T-cell (primary cell): ENCODE data around the gene PLCB4. TPM values are rescaled to one million over a fixed set of nuclear protein-coding genes. Genes with fewer than 3 reads are reported as not detected.

Source experiments
- ATAC-seq, 4 experiments: fragments of 200-7000 bp in 3 of 4; fragments of 150-1000 bp in 1 of 4; cut with Tn5 transposase; replicated peaks in 1 of 4; 1 replicate in 3 of 4; 2 replicates in 1 of 4; pipeline ENCODE4 v1.10.0; 2021; ENCODE audit warnings: moderate library complexity in 3 of 4, mild to moderate bottlenecking in 2 of 4, moderate number of reproducible peaks in 1 of 4
- CTCF ChIA-PET, 2 donors: fragments of 300-600 bp; sonication (Branson Sonifier 250); formaldehyde crosslinking; loops; one replicate each; lab custom pipeline; 2022; ENCODE audit warnings: antibody characterized with exemption in 2 of 2; lab: Charles Lee
- POLR2A ChIA-PET, 2 donors: fragments of 300-600 bp; sonication (Branson Sonifier 250); formaldehyde crosslinking; loops; one replicate each; lab custom pipeline; 2022; ENCODE audit warnings: antibody characterized with exemption in 2 of 2; lab: Charles Lee
- DNase-seq, 35 experiments: peaks; one replicate each; pipeline versions ENCODE4 v3.0.0 to v3.0.0-alpha.2; 2013 to 2023
- H3K27ac ChIP-seq: one replicate; pipeline ENCODE4 v1.5.1; 2013; ENCODE audit warnings: low read length
- H3K27me3 ChIP-seq, 2 experiments: replicated peaks in 1 of 2; 1 replicate in 1 of 2; 2 replicates in 1 of 2; pipeline versions ENCODE4 v1.6.1 to v1.7.0; 2013; ENCODE audit warnings: low read length in 1 of 2, mixed read lengths in 1 of 2; ENCODE audit not compliant: control insufficient read depth in 2 of 2, insufficient read depth in 2 of 2; ENCODE audit errors: extremely low read depth in 1 of 2
- H3K36me3 ChIP-seq, 2 donors: 1 replicate in 1 of 2; 2 replicates in 1 of 2; pipeline versions ENCODE4 v1.6.1 to v1.7.0; 2013; ENCODE audit warnings: low read length in 1 of 2; ENCODE audit not compliant: control insufficient read depth in 2 of 2, insufficient read depth in 1 of 2; ENCODE audit errors: extremely low read depth in 1 of 2
- H3K4me1 ChIP-seq, 2 experiments: 1 replicate in 1 of 2; 2 replicates in 1 of 2; pipeline versions ENCODE4 v1.6.1 to v1.7.0; 2013; ENCODE audit warnings: low read length in 2 of 2, mixed read lengths in 1 of 2; ENCODE audit not compliant: insufficient read depth in 2 of 2, control insufficient read depth in 1 of 2; ENCODE audit errors: extremely low read depth in 1 of 2
- H3K4me3 ChIP-seq, 2 donors: 1 replicate in 1 of 2; 2 replicates in 1 of 2; pipeline versions ENCODE4 v1.5.1 to v1.7.0; 2013; ENCODE audit warnings: mild to moderate bottlenecking in 2 of 2, low read length in 1 of 2, moderate library complexity in 1 of 2; ENCODE audit not compliant: control insufficient read depth in 1 of 2; ENCODE audit errors: extremely low read depth in 1 of 2
- H3K9me3 ChIP-seq: 2 replicates; pipeline ENCODE4 v1.7.0; 2013
- H3K27ac Mint-ChIP-seq, 2 donors: one replicate each; pipeline ENCODE4 v1.8.0; 2020 to 2021; ENCODE audit warnings: mild to moderate bottlenecking in 2 of 2, mixed read lengths in 2 of 2
- H3K27me3 Mint-ChIP-seq, 2 donors: one replicate each; pipeline ENCODE4 v1.8.0; 2021 to 2022; ENCODE audit warnings: mixed read lengths in 2 of 2
- H3K36me3 Mint-ChIP-seq: one replicate; pipeline ENCODE4 v1.8.0; 2021; ENCODE audit warnings: mixed read lengths
- H3K4me1 Mint-ChIP-seq, 3 donors: one replicate each; pipeline ENCODE4 v1.8.0; 2020 to 2022; ENCODE audit warnings: mixed read lengths in 3 of 3, mild to moderate bottlenecking in 1 of 3
- H3K4me3 Mint-ChIP-seq, 3 donors: one replicate each; pipeline ENCODE4 v1.8.0; 2020 to 2022; ENCODE audit warnings: mild to moderate bottlenecking in 3 of 3, mixed read lengths in 3 of 3, moderate library complexity in 3 of 3
- H3K9me3 Mint-ChIP-seq, 3 donors: one replicate each; pipeline ENCODE4 v1.8.0; 2020 to 2022; ENCODE audit warnings: mixed read lengths in 3 of 3
- WGBS: methylation state at CpG from one replicate; pipeline ENCODE4 v1.1.5; 2013; ENCODE audit warnings: missing lambda C conversion rate; ENCODE audit not compliant: insufficient coverage; 5-methylcytosine and 5-hydroxymethylcytosine counted together
- total RNA-seq, 35 experiments: library from RNA in 6 of 35; stranded (reverse) in 6 of 35; fragments of 120-200 nt in 1 of 35; gene quantifications; one replicate each; pipeline versions ENCODE4 v1.2.1 to v1.2.4 and lab custom pipeline; 2013 to 2026

The PLCB4 gene
- total RNA-seq, 5 donors from 2014 or later (not counting 1 experiment from before 2014, with no cell fraction given) = 0.06 to 0.07 TPM; not detected in 3

DNA sequence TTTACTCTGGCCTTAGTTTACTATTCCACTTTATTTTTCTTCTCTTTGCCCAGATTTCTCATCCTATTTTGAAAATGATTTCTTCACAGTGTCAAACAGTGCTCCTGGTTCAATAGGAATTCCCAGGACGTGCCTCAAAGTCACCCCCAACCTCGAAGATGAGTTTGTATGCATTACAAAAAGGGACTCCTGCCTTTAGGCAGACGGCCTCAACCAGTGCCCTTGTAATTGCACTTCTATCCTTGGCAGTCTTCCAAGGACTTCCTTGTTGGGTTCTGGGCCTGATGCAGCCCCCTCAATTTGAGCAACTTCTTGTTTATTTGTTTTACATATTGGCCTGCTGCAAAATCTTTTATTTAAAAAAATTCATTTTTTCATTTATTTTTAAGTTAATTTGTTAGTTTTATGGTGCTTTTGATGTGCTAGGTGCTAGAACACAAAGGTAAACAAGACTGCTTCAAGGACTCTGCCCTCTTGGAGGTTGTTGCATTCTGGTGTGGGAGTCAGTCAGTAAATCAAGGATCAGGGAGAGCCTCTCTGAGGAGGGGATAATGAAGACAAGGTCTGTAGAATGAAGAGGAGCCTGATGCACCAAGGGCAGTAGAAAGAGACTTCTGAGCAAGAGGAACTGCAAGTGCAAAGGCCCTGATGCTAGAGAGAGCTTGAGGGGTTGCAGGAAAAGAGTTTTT lies 264.0 kb downstream of the PLCB4 start:
- Mint-ChIP-seq H3K36me3 (no peaks in the 10 kb centered on the region), H3K9me3 (no peaks in the 10 kb centered on the region), H3K27ac (no peak overlapping the region), H3K27me3 (no peaks in the 10 kb centered on the region), H3K4me3 (no peak overlapping the region), H3K4me1 (no peaks in the 10 kb centered on the region)
- ATAC-seq (no peak), DNase-seq (no peak)
- WGBS = 38% methylated on average over 3 of the region's 3 CpGs
- CTCF ChIA-PET = no interaction called here
- H3K4me3 ChIP-seq = no peak overlapping the region
- no peaks in the 10 kb centered on the region for H3K4me1 ChIP-seq
- H3K9me3 ChIP-seq = no peaks in the 10 kb centered on the region
- no peaks in the 10 kb centered on the region for H3K36me3 ChIP-seq
- no peaks in the 10 kb centered on the region for H3K27me3 ChIP-seq
- H3K27ac ChIP-seq = no peak overlapping the region
- POLR2A ChIA-PET = no interaction called here

DNA sequence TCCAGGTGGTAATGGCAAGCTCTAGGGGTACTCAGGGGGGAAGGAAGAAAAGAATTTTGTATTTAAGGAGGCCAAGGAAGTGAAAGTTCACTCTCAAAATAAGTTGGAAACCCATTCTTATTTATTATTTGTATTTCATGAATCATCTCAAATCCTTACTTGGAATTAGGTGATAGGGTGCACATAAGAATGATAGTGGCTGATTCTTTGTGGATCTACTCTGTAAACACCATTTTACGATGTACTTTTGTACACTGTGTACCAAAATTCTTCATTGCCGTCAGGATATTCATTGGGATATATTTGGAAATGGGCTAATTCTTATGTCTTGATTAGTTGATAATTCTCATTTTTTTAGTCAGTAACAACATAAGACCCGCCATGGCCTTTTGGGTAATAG lies 266.0 kb downstream of the PLCB4 start:
- 67% methylated on average over 1 of the region's 3 CpGs for WGBS
- no peaks in the 10 kb centered on the region for H3K4me1 Mint-ChIP-seq
- H3K27ac ChIP-seq = no peak overlapping the region
- H3K9me3 Mint-ChIP-seq = no peaks in the 10 kb centered on the region
- H3K27ac Mint-ChIP-seq = no peak overlapping the region
- DNase-seq (no peak), ATAC-seq (no peak)
- ChIA-PET POLR2A (no interaction called here), CTCF (no interaction called here)
- H3K36me3 Mint-ChIP-seq = no peaks in the 10 kb centered on the region
- no peak overlapping the region for H3K4me3 Mint-ChIP-seq
- H3K4me3 ChIP-seq = no peak overlapping the region
- no peaks in the 10 kb centered on the region for H3K4me1 ChIP-seq
- no peaks in the 10 kb centered on the region for H3K27me3 ChIP-seq
- H3K27me3 Mint-ChIP-seq = no peaks in the 10 kb centered on the region
- no peaks in the 10 kb centered on the region for H3K36me3 ChIP-seq
- H3K9me3 ChIP-seq = no peaks in the 10 kb centered on the region

DNA sequence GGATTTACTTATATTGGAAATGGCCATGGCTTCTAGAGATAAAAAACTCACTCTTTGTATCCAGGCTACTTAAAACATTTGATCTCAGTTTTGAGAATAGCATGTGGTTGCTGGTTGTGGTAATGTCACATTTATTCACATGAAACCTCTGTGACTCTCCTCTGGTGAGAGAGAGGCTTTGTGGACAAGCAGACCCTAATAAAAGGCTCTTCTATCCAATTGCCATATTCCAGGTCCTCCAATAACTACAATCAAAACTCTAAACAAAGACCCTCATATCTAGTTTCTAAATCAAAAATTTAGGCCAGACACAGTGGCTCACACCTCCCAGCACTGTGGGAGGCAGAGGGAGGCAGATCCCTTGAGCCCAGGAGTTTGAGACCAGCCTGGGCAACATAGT lies 269.2 kb downstream of the PLCB4 start:
- H3K27ac Mint-ChIP-seq = no peak overlapping the region
- CTCF ChIA-PET = no interaction called here
- H3K27ac ChIP-seq = no peak overlapping the region

GRCh38 chr20:9339708-9340107 lies 270.8 kb downstream of the PLCB4 start:
- H3K27me3 Mint-ChIP-seq = no peaks in the 10 kb centered on the region
- H3K4me3 Mint-ChIP-seq = no peak overlapping the region
- no peaks in the 10 kb centered on the region for H3K36me3 Mint-ChIP-seq
- Histone ChIP-seq H3K9me3 (no peaks in the 10 kb centered on the region), H3K4me1 (no peaks in the 10 kb centered on the region), H3K27me3 (no peaks in the 10 kb centered on the region), H3K27ac (no peak overlapping the region), H3K4me3 (no peak overlapping the region), H3K36me3 (no peaks in the 10 kb centered on the region)
- no peak overlapping the region for H3K27ac Mint-ChIP-seq
- ATAC-seq (no peak), DNase-seq (no peak)
- ChIA-PET POLR2A (no interaction called here), CTCF (no interaction called here)
- H3K4me1 Mint-ChIP-seq = no peaks in the 10 kb centered on the region
- no CpG with 5 or more reads among the region's 3 CpGs for WGBS
- peaks cover 0 to 5% (median 0%) of the 10 kb centered on the region in 3 donors for H3K9me3 Mint-ChIP-seq

More for the DNA sequence above, 269.2 kb downstream of the PLCB4 start:
- H3K36me3 ChIP-seq = no peaks in the 10 kb centered on the region
- no peaks in the 10 kb centered on the region for H3K9me3 Mint-ChIP-seq
- no peaks in the 10 kb centered on the region for H3K9me3 ChIP-seq
- H3K4me1 ChIP-seq = no peaks in the 10 kb centered on the region
- ATAC-seq (no peak), DNase-seq (no peak)
- no peaks in the 10 kb centered on the region for H3K36me3 Mint-ChIP-seq
- no peaks in the 10 kb centered on the region for H3K4me1 Mint-ChIP-seq
- no peaks in the 10 kb centered on the region for H3K27me3 Mint-ChIP-seq
- no peak overlapping the region for H3K4me3 ChIP-seq
- no peak overlapping the region for H3K4me3 Mint-ChIP-seq
- no peaks in the 10 kb centered on the region for H3K27me3 ChIP-seq
- POLR2A ChIA-PET = no interaction called here

GRCh38 chr20:9342651-9343050 lies 273.8 kb downstream of the PLCB4 start:
- WGBS = no CpG with 5 or more reads among the region's 2 CpGs
- H3K27ac Mint-ChIP-seq = no peak overlapping the region
- no peak overlapping the region for H3K4me3 Mint-ChIP-seq

GRCh38 chr20:9344083-9344920 lies 275.4 kb downstream of the PLCB4 start:
- Histone ChIP-seq H3K9me3 (no peaks in the 10 kb centered on the region), H3K4me3 (no peak overlapping the region), H3K36me3 (no peaks in the 10 kb centered on the region), H3K27ac (no peak overlapping the region), H3K27me3 (no peaks in the 10 kb centered on the region), H3K4me1 (no peaks in the 10 kb centered on the region)
- H3K36me3 Mint-ChIP-seq = no peaks in the 10 kb centered on the region
- no peak overlapping the region for H3K27ac Mint-ChIP-seq
- H3K4me1 Mint-ChIP-seq = no peaks in the 10 kb centered on the region
- CTCF ChIA-PET = interaction anchor here in 1 of 2 donors (0.6 kb wide), 1 partner anchor 1930 kb away, joined by 3 read pairs; no protein-coding TSS in a partner anchor
- WGBS = 79% methylated on average over 8 of the region's 11 CpGs
- no peak for DNase-seq
- ATAC-seq = no peak
- no peak overlapping the region for H3K4me3 Mint-ChIP-seq
- H3K9me3 Mint-ChIP-seq = peaks cover 0 to 5% (median 0%) of the 10 kb centered on the region in 3 donors
- no peaks in the 10 kb centered on the region for H3K27me3 Mint-ChIP-seq
- POLR2A ChIA-PET = no interaction called here

More at GRCh38 chr20:9342651-9343050, 273.8 kb downstream of the PLCB4 start:
- DNase-seq (no peak), ATAC-seq (no peak)
- no peaks in the 10 kb centered on the region for H3K36me3 Mint-ChIP-seq
- Histone ChIP-seq H3K27ac (no peak overlapping the region), H3K4me1 (no peaks in the 10 kb centered on the region), H3K36me3 (no peaks in the 10 kb centered on the region), H3K27me3 (no peaks in the 10 kb centered on the region), H3K9me3 (no peaks in the 10 kb centered on the region), H3K4me3 (no peak overlapping the region)
- ChIA-PET CTCF (no interaction called here), POLR2A (no interaction called here)
- H3K4me1 Mint-ChIP-seq = no peaks in the 10 kb centered on the region
- no peaks in the 10 kb centered on the region for H3K27me3 Mint-ChIP-seq
- H3K9me3 Mint-ChIP-seq = peaks cover 0 to 5% (median 0%) of the 10 kb centered on the region in 3 donors
